Thoracic aorta (tissue), 2 donors: Measurements from ENCODE around the gene SEMA4F. TPM values are rescaled to one million over a fixed set of nuclear protein-coding genes. Genes with fewer than 3 reads are reported as not detected.

Source experiments
- ATAC-seq: fragments of 150-250 bp; one replicate; pipeline ENCODE4 v1.8.0; 2017; ENCODE audit warnings: low read depth; ENCODE audit not compliant: insufficient number of reproducible peaks, low FRiP score
- DNase-seq: peaks from one replicate; pipeline ENCODE4 v3.0.0-alpha.2; 2020; ENCODE audit warnings: low spot score
- H3K27ac ChIP-seq, 2 donors: fragments of 200-600 bp; sonication (generic); 1 replicate in 1 of 2; 2 replicates in 1 of 2; pipeline ENCODE4 v1.5.1; 2016; ENCODE audit warnings: mild to moderate bottlenecking in 2 of 2, moderate library complexity in 2 of 2
- H3K27me3 ChIP-seq: fragments of 200-600 bp; sonication (generic); replicated peaks from 2 replicates; pipeline ENCODE4 v1.6.0; 2016; ENCODE audit warnings: mild to moderate bottlenecking; ENCODE audit not compliant: insufficient read depth
- H3K36me3 ChIP-seq: fragments of 200-600 bp; sonication (generic); one replicate; pipeline ENCODE4 v1.5.1; 2016
- H3K4me1 ChIP-seq, 2 donors: fragments of 200-600 bp; sonication (generic); 1 replicate in 1 of 2; 2 replicates in 1 of 2; pipeline versions ENCODE4 v1.5.1 to v1.6.0; 2016; ENCODE audit warnings: low read depth in 2 of 2, mild to moderate bottlenecking in 1 of 2; ENCODE audit not compliant: control insufficient read depth in 1 of 2
- H3K4me3 ChIP-seq: fragments of 200-600 bp; sonication (generic); 2 replicates; pipeline ENCODE4 v1.5.1; 2016; ENCODE audit warnings: mild to moderate bottlenecking
- H3K9me3 ChIP-seq: fragments of 200-600 bp; sonication (generic); 2 replicates; pipeline ENCODE4 v1.5.1; 2016
- total RNA-seq, 2 donors: library from RNA; depleted of rRNA; stranded (reverse); fragments of >200 nt; gene quantifications; one replicate each; pipeline versions ENCODE4 v1.1.0 to v1.2.3, GENCODE V29; 2016
- TF ChIP-seq, protein P1 (sequence below): fragments of 200-600 bp; sonication (generic); IDR thresholded peaks from one replicate; pipeline ENCODE4 v1.5.1; 2019; ENCODE audit warnings: antibody characterized with exemption

The SEMA4F gene
- total RNA-seq, 2 donors from 2014 or later, result 9.5 to 27.6 TPM

- no peaks in the 10 kb centered on the region for H3K36me3 ChIP-seq
Observed at GRCh38 chr2:74689671-74690070, 35.6 kb downstream of the SEMA4F start.

GRCh38 chr2:74690571-74690970 lies 36.5 kb downstream of the SEMA4F start:
- H3K27me3 ChIP-seq, result no peaks in the 10 kb centered on the region
- H3K36me3 ChIP-seq, result no peaks in the 10 kb centered on the region
- DNase-seq, result no peak
- TF ChIP-seq, protein P1, sequence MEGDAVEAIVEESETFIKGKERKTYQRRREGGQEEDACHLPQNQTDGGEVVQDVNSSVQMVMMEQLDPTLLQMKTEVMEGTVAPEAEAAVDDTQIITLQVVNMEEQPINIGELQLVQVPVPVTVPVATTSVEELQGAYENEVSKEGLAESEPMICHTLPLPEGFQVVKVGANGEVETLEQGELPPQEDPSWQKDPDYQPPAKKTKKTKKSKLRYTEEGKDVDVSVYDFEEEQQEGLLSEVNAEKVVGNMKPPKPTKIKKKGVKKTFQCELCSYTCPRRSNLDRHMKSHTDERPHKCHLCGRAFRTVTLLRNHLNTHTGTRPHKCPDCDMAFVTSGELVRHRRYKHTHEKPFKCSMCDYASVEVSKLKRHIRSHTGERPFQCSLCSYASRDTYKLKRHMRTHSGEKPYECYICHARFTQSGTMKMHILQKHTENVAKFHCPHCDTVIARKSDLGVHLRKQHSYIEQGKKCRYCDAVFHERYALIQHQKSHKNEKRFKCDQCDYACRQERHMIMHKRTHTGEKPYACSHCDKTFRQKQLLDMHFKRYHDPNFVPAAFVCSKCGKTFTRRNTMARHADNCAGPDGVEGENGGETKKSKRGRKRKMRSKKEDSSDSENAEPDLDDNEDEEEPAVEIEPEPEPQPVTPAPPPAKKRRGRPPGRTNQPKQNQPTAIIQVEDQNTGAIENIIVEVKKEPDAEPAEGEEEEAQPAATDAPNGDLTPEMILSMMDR, result peak; percentile 56
- H3K4me3 ChIP-seq, result no peak overlapping the region
- H3K27ac ChIP-seq, result no peak overlapping the region
- no peaks in the 10 kb centered on the region for H3K9me3 ChIP-seq
- no peaks in the 10 kb centered on the region for H3K4me1 ChIP-seq
- ATAC-seq, result no peak

More at GRCh38 chr2:74689671-74690070, 35.6 kb downstream of the SEMA4F start:
- Histone ChIP-seq H3K9me3 (no peaks in the 10 kb centered on the region), H3K4me3 (no peak overlapping the region), H3K4me1 (no peaks in the 10 kb centered on the region), H3K27ac (no peak overlapping the region), H3K27me3 (no peaks in the 10 kb centered on the region)
- DNase-seq (no peak), ATAC-seq (no peak)
- TF ChIP-seq, protein P1, result no peak

DNA sequence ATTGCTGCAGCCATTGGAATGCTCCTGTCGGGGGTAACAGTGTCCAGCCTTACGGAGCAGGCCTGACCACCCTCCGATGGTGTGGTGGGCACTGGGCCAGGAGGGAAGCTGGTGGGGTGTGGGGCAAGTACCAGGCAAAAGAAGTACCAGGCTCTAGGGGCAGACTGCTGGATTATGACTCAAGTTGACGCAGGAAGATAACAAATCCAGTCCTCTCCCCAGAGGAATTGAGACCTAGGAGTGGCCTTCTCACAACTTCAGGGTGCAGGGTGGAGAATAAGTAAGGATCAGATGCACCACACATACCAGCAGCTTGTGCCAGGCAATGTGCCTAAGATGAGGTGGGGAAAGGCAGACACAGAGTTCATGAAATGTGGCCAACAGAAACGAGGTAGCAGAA lies 37.9 kb downstream of the SEMA4F start:
- H3K4me3 ChIP-seq, result no peak overlapping the region

GRCh38 chr2:74693213-74693612 lies 39.2 kb downstream of the SEMA4F start:
- H3K4me3 ChIP-seq, result no peak overlapping the region
- H3K9me3 ChIP-seq, result no peaks in the 10 kb centered on the region
- DNase-seq (no peak), ATAC-seq (no peak)
- no peaks in the 10 kb centered on the region for H3K27me3 ChIP-seq
- TF ChIP-seq, protein P1, result no peak
- no peaks in the 10 kb centered on the region for H3K36me3 ChIP-seq
- no peaks in the 10 kb centered on the region for H3K4me1 ChIP-seq
- H3K27ac ChIP-seq, result no peak overlapping the region

More for the DNA sequence above, 37.9 kb downstream of the SEMA4F start:
- TF ChIP-seq, protein P1, result no peak
- no peak for ATAC-seq
- Histone ChIP-seq H3K36me3 (no peaks in the 10 kb centered on the region), H3K27me3 (no peaks in the 10 kb centered on the region), H3K9me3 (no peaks in the 10 kb centered on the region), H3K4me1 (no peaks in the 10 kb centered on the region), H3K27ac (no peak overlapping the region)
- DNase-seq, result no peak

- Histone ChIP-seq H3K4me3 (no peak overlapping the region), H3K4me1 (no peaks in the 10 kb centered on the region), H3K27me3 (no peaks in the 10 kb centered on the region), H3K36me3 (no peaks in the 10 kb centered on the region), H3K27ac (no peak overlapping the region), H3K9me3 (no peaks in the 10 kb centered on the region)
- ATAC-seq (no peak), DNase-seq (no peak)
- TF ChIP-seq, protein P1, result no peak
Observed at GRCh38 chr2:74693668-74694067, 39.6 kb downstream of the SEMA4F start.
